GM06990 (cell line): ENCODE results near the gene LYPD6.

Experiments
- DNase-seq: peaks from one replicate; pipeline ENCODE4 v3.0.0-alpha.2; 2011; ENCODE audit not compliant: insufficient read length; ENCODE audit errors: extremely low read depth
- H3K27me3 ChIP-seq: replicated peaks from 2 replicates; pipeline ENCODE4 v1.6.0; 2011; ENCODE audit warnings: low read length; ENCODE audit not compliant: control insufficient read depth, insufficient read depth
- H3K36me3 ChIP-seq: 2 replicates; pipeline ENCODE4 v1.5.1; 2011; ENCODE audit warnings: low read length; ENCODE audit not compliant: control insufficient read depth, insufficient read depth
- H3K4me3 ChIP-seq: replicated peaks from 2 replicates; pipeline ENCODE4 v1.5.1; 2011; ENCODE audit warnings: low read depth, mild to moderate bottlenecking, control low read depth, low read length
- CTCF ChIP-seq: IDR thresholded peaks from 2 replicates; pipeline ENCODE4 v1.5.1; 2011; ENCODE audit warnings: low read length, control low read depth, mild to moderate bottlenecking, inconsistent platforms; ENCODE audit not compliant: insufficient read depth, poor library complexity, severe bottlenecking

The LYPD6 gene

GRCh38 chr2:149413487-149413886, 83.1 kb downstream of the LYPD6 start:
- Histone ChIP-seq H3K27me3 (no peaks in the 10 kb centered on the region), H3K36me3 (no peaks in the 10 kb centered on the region), H3K4me3 (no peak overlapping the region)
- no peak for TF ChIP-seq CTCF
- no peak for DNase-seq

- no peak for TF ChIP-seq CTCF
- H3K36me3 ChIP-seq = no peaks in the 10 kb centered on the region
- no peak overlapping the region for H3K4me3 ChIP-seq
- no peak for DNase-seq
- H3K27me3 ChIP-seq = no peaks in the 10 kb centered on the region
Measured at GRCh38 chr2:149415086-149415485, 84.7 kb downstream of the LYPD6 start.

DNA sequence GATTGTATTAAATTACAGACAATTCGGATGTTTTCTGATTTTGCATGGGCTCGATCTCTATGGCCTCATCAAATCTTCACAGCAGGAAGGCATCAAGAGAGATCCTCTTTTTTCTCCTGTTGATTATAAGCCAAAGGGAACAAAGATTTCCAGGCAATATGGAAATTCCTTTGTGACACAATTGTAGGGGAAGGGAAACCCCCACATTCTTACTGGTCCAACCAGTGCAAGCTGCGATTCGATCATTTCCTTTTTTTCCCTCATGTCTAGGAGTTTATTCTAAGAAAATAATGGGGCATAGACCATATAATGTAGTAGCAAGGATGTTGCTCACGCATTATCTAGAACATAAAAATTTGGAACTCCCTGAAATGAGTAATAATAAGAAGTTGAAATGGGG, 87.7 kb downstream of the LYPD6 start:
- DNase-seq = no peak
- Histone ChIP-seq H3K4me3 (no peak overlapping the region), H3K36me3 (no peaks in the 10 kb centered on the region), H3K27me3 (no peaks in the 10 kb centered on the region)
- no peak for TF ChIP-seq CTCF

DNA sequence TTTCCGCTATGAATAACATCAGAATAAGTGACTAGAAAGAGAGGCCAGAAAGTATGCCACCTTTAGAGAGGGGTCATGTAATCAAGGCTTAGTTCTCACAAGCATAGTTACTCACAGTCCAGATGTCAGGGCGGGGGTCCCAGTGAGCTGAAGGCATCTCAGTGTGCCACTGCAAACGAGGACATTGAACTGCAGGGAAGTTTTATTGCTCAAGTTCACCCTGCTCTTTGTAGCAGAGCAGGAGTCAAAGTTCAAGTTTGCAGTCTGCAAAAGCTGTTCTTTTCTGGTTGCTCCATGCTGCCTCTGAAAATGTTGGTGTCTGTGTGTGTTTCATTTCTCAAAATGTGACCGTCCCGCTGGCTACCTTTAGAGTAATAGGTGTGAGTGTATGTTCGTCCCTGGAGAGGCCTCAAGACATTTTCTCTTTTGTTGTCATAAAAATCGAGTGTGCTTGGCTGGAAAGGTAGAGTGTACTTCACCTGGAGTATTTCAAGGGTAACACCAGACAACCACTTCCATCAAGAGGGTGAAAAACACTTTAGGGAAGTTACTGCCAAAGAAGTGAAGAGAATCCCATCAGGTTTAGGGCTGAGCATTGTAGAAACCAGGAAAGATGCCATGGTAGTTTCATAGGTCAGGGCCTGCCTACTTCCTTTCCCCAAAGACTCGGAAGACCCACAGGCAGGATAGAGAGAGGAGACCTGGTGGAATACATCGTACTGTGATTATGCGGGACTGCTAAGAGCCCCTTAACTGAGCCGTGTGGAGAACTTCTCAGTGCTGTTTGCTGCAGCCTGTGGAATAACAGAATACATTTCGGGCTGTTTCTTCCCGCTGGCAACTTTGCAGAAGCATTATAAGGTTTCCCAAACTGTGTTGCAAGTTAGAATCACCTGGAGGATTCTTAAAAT, 89.9 kb downstream of the LYPD6 start:
- peaks cover 1% of the 10 kb centered on the region for H3K27me3 ChIP-seq
- H3K4me3 ChIP-seq = no peak overlapping the region
- TF ChIP-seq CTCF = no peak
- no peak for DNase-seq
- H3K36me3 ChIP-seq = no peaks in the 10 kb centered on the region

DNA sequence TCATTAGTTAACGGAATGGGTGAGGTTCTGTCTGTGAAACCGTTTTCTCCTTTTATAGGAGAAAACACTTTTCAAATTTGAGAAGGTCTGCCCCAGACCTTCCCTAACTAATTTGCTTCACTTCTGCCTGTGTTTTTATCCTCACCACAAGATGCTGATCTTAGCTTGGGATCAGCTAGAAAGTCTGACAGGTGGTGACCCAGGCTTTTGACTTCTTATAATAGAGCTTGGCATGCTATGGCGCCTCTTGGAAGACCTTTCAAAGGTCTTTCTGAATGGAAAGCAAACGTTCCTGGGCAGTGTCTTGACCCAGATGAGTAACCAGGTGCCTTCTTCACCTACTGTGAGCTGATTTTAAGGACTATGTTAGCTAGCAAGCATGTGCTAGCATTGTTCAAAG, 91.4 kb downstream of the LYPD6 start:
- H3K36me3 ChIP-seq = no peaks in the 10 kb centered on the region
- DNase-seq = no peak
- no peak overlapping the region for H3K4me3 ChIP-seq
- no peak for TF ChIP-seq CTCF
- H3K27me3 ChIP-seq = peaks cover 1% of the 10 kb centered on the region
